ENCODE measurements around the gene XXYLT1. TPM values are rescaled to one million over a fixed set of nuclear protein-coding genes. Genes with fewer than 3 reads are reported as not detected.

XXYLT1 gene
- polyA plus RNA-seq, 1 donor (not counting 4 experiments of a cell fraction or from before 2014, with no cell fraction given): 11.1 TPM

DNA sequence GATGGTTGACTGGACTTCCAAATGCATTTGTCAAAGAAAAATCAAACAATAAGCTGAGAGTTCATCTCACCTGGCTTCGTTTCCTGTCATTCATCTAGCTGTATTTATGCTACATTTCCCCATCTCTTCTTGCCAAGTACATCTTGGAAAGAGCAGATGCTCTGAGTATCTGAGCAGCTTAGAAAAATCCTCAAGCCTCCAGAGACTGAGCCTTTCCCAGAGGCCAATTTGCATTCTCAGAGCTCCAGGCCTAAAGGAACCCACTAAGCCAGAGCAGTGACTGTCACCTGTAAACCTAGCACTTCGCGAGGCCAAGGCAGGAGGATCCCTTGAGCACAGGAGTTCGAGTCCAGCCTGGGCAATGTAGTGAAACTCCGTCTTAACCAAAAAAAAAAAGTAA is 100.5 kb downstream of the XXYLT1 start:
- Histone ChIP-seq H3K4me1 (ENCODE audit: control insufficient read depth, extremely low read depth, insufficient read depth, low read length) (peaks cover 24% of the 10 kb centered on the region), H4K20me1 (ENCODE audit: control insufficient read depth, extremely low read depth, insufficient read depth, low read length) (no peaks in the 10 kb centered on the region), H2AFZ (ENCODE audit: control insufficient read depth, low read length) (no peak overlapping the region), H3K4me3 (ENCODE audit: control insufficient read depth in 2 of 3, extremely low read depth in 1 of 3, insufficient read depth in 2 of 3, low read depth in 1 of 3, low read length in 3 of 3) (no peak overlapping the region), H3K36me3 (ENCODE audit: control insufficient read depth in 2 of 2, extremely low read depth in 1 of 2, insufficient read depth in 2 of 2, low read length in 2 of 2) (peaks cover 0 to 2% of the 10 kb centered on the region in 2 experiments), H3K79me2 (ENCODE audit: control insufficient read depth, insufficient read depth, low read length) (no peaks in the 10 kb centered on the region), H3K27ac (ENCODE audit: control insufficient read depth, insufficient read depth, low read length) (no peak overlapping the region), H3K9ac (ENCODE audit: control insufficient read depth, extremely low read depth, insufficient read depth, low read length) (no peak overlapping the region), H3K4me2 (ENCODE audit: control insufficient read depth, extremely low read depth, insufficient read depth, low read depth, low read length) (no peak overlapping the region), H3K27me3 (ENCODE audit: control insufficient read depth, extremely low read depth, insufficient read depth, low read length) (no peaks in the 10 kb centered on the region), H3K9me3 (ENCODE audit: control insufficient read depth, low read depth, low read length) (no peaks in the 10 kb centered on the region), H3K9me1 (ENCODE audit: control insufficient read depth, extremely low read depth, insufficient read depth, low read length) (peaks cover 6% of the 10 kb centered on the region)
- dilution Hi-C loops (cut with MboI; ENCODE audit: extremely low pct_ligation_motif_present, low sequenced_read_pairs): no loop called here
- no peak for TF ChIP-seq EZH2 (IDR thresholded peaks at IDR 0.05; ENCODE audit: low read length)
- TF ChIP-seq, protein P1, sequence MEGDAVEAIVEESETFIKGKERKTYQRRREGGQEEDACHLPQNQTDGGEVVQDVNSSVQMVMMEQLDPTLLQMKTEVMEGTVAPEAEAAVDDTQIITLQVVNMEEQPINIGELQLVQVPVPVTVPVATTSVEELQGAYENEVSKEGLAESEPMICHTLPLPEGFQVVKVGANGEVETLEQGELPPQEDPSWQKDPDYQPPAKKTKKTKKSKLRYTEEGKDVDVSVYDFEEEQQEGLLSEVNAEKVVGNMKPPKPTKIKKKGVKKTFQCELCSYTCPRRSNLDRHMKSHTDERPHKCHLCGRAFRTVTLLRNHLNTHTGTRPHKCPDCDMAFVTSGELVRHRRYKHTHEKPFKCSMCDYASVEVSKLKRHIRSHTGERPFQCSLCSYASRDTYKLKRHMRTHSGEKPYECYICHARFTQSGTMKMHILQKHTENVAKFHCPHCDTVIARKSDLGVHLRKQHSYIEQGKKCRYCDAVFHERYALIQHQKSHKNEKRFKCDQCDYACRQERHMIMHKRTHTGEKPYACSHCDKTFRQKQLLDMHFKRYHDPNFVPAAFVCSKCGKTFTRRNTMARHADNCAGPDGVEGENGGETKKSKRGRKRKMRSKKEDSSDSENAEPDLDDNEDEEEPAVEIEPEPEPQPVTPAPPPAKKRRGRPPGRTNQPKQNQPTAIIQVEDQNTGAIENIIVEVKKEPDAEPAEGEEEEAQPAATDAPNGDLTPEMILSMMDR (optimal IDR thresholded peaks at IDR 0.05 in 1 of 3, IDR thresholded peaks at IDR 0.05 in 1 of 3, conservative IDR thresholded peaks at IDR 0.05 in 1 of 3; ENCODE audit: extremely low read depth in 1 of 3, insufficient read depth in 2 of 3, low read length in 3 of 3): no peak
- DNase-seq (ENCODE audit: low read depth, low spot score): no peak
- FAIRE-seq: no peak

DNA sequence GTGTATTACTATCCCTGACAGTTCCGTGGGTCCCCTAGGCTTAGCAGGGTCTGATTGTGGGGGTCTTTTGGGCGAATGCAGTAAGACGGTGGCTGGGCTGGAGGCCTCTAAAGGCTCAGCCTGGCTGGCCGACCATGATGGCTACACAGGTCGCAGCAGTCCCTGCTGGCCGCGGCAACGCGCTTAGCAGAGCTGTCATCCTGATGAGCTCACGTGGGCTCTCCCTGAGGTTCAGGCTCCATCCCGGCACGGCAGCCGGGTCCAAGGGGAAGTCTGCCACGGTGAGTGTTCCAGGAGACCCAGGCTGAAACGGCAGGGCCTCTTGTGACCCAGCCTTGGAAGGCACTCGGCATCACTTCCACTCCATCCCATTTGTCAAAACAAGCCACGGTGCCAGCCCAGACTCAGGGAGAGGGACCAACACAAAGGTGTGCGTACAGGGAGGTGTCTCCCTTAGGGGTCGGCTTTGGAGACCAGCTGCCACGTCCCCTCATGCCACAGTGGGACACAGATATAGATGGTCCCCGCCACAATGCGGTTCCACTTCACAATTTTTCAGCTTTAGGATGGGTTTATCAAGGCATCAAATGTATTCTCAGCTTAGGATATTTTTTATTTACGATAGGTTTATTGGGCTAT is 101.8 kb downstream of the XXYLT1 start:
- H3K36me3 ChIP-seq (ENCODE audit: control insufficient read depth in 2 of 2, extremely low read depth in 1 of 2, insufficient read depth in 2 of 2, low read length in 2 of 2): no peaks in the 10 kb centered on the region

More for the DNA sequence above, 101.8 kb downstream of the XXYLT1 start:
- no peaks in the 10 kb centered on the region for H3K27me3 ChIP-seq (ENCODE audit: control insufficient read depth, extremely low read depth, insufficient read depth, low read length)
- no peaks in the 10 kb centered on the region for H3K79me2 ChIP-seq (ENCODE audit: control insufficient read depth, insufficient read depth, low read length)
- peaks cover 6% of the 10 kb centered on the region for H3K9me1 ChIP-seq (ENCODE audit: control insufficient read depth, extremely low read depth, insufficient read depth, low read length)
- H4K20me1 ChIP-seq (ENCODE audit: control insufficient read depth, extremely low read depth, insufficient read depth, low read length): no peaks in the 10 kb centered on the region
- dilution Hi-C loops (cut with MboI; ENCODE audit: extremely low pct_ligation_motif_present, low sequenced_read_pairs): no loop called here
- FAIRE-seq (no peak), DNase-seq (ENCODE audit: low read depth, low spot score) (no peak)
- no peak overlapping the region for H3K4me3 ChIP-seq (ENCODE audit: control insufficient read depth in 2 of 3, extremely low read depth in 1 of 3, insufficient read depth in 2 of 3, low read depth in 1 of 3, low read length in 3 of 3)
- H2AFZ ChIP-seq (ENCODE audit: control insufficient read depth, low read length): no peak overlapping the region
- H3K4me1 ChIP-seq (ENCODE audit: control insufficient read depth, extremely low read depth, insufficient read depth, low read length): peaks cover 24% of the 10 kb centered on the region
- no peak overlapping the region for H3K4me2 ChIP-seq (ENCODE audit: control insufficient read depth, extremely low read depth, insufficient read depth, low read depth, low read length)
- H3K9ac ChIP-seq (ENCODE audit: control insufficient read depth, extremely low read depth, insufficient read depth, low read length): no peak overlapping the region
- TF ChIP-seq, protein P1 (optimal IDR thresholded peaks at IDR 0.05 in 1 of 3, IDR thresholded peaks at IDR 0.05 in 1 of 3, conservative IDR thresholded peaks at IDR 0.05 in 1 of 3; ENCODE audit: extremely low read depth in 1 of 3, insufficient read depth in 2 of 3, low read length in 3 of 3): no peak
- TF ChIP-seq EZH2 (IDR thresholded peaks at IDR 0.05; ENCODE audit: low read length): no peak
- H3K9me3 ChIP-seq (ENCODE audit: control insufficient read depth, low read depth, low read length): no peaks in the 10 kb centered on the region
- no peak overlapping the region for H3K27ac ChIP-seq (ENCODE audit: control insufficient read depth, insufficient read depth, low read length)
